ENCODE results near the gene NTNG2.

NTNG2 gene

DNA sequence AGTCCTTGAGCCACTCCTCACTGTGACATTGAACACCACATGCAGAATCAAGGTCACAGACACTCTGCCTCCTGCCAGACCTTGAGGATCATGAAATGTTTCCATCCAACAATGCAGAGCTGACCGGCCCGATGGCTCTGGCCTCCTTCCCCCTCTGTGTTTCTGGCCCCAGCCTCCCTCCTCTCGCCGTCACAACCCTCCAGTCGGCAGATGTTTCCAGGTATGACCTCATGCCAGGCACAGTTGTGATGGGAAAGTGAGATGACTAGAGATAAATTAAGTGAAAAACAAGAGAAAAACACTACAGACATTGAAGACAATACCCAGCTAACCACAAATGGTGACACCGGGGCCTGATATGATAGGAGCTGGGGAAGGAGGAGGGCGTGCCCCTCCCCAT, 9.8 kb downstream of the NTNG2 start:
- no peak for DNase-seq (ENCODE audit: low spot score)

- no peak for DNase-seq (ENCODE audit: low spot score)
Measured at GRCh38 chr9:132172185-132172584, 10.3 kb downstream of the NTNG2 start.

DNA sequence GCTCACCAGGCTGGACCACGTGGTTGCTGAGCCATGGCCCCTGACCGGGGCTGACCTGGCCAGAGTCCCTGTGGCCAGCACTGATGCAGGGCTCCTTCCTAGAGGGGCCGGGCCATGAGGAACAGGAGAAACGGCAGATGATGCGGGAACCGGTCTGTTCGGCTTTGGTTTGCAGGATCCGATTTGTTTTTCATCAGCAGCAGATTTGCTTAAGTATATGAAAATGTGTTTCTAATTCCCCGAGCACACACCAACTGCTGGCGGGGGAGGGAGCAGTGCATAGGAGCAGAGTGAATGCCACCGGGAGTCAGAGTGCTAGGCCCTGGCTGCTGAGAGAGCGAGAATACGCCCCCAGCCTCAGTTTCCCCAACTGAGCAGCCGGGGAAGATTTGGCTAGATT, 13.6 kb downstream of the NTNG2 start:
- DNase-seq (ENCODE audit: low spot score) = no peak

DNA sequence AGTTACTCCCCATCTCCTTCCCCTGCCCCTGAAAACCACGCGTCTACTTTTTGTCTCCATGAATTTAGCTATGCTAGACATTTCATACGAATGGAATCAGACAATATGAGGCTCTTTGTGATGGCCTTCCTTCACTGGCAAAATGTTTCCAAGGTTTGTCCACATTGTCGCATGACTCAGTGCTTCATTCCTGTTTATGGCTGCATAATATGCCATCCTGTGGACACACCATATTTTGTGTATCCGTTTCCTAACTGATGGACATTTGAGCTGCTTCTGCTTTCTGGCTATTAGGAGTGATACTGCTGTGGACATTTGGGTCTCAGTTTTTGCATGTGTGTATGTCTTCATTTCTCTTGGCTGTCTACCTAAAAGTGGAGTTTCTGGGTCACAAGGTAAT, 14.5 kb downstream of the NTNG2 start:
- DNase-seq (ENCODE audit: low spot score) = no peak

DNA sequence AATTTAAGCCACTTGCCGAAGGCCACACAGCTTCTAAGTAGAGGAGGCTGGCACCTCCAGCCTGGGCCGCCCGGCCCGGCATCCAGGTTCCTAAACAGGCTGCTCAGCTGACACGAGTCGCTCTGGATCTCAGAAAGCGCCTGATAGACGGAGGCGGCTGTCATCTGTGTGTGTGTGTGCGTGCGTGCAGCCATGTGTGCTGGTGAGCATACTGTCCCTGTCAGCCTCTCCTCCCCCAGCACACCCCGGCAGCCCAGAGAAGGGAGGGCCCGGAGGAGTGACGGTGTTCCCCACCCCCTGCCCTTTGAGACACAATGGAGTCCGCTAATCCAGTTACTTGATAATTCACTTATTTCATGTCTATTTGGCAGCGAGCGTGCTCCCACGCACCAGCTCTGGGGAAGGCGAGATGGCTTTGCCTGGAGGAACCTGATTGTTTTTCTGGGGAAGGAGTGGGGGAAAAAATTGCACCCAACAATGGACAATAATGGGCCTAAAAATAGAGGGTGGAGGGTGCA, 20.0 kb downstream of the NTNG2 start:
- DNase-seq (ENCODE audit: low spot score) = no peak

GRCh38 chr9:132182314-132183091, 20.6 kb downstream of the NTNG2 start:
- DNase-seq (ENCODE audit: low spot score) = no peak

- DNase-seq (ENCODE audit: low spot score) = no peak
Measured at GRCh38 chr9:132183134-132183533, 21.3 kb downstream of the NTNG2 start.

- DNase-seq (ENCODE audit: low spot score) = no peak
Measured at GRCh38 chr9:132183715-132184114, 21.9 kb downstream of the NTNG2 start.

DNA sequence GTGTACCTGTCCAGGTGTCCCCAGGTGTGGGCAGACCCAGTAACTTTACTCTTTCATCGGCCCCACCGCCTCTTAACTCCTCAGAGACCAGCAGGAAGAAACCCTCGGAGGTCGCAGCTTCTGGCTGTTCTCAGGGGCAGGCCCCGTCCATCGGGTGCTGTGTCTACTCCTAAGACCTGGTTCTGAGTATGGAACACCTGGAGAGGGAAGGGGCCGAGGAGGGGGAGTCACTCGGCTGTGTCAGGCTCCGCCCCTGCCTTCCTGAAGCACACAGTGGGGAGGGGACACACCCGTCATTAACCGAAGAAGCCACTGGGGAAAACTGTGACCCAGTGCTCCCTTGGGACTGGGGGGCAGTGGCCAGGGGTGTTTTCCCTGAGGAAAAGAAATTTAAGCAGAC, 22.3 kb downstream of the NTNG2 start:
- DNase-seq (ENCODE audit: low spot score) = no peak

- no peak for DNase-seq (ENCODE audit: low spot score)
Measured at GRCh38 chr9:132185073-132186009, 23.5 kb downstream of the NTNG2 start.

- no peak for DNase-seq (ENCODE audit: low spot score)
Measured at GRCh38 chr9:132187121-132187620, 25.3 kb downstream of the NTNG2 start.

GRCh38 chr9:132190966-132191365, 29.1 kb downstream of the NTNG2 start:
- no peak for DNase-seq (ENCODE audit: low spot score)

- DNase-seq (ENCODE audit: low spot score) = no peak
Measured at GRCh38 chr9:132192728-132193127, 30.9 kb downstream of the NTNG2 start.

- no peak for DNase-seq (ENCODE audit: low spot score)
Measured at GRCh38 chr9:132193227-132194124, 31.6 kb downstream of the NTNG2 start.

DNA sequence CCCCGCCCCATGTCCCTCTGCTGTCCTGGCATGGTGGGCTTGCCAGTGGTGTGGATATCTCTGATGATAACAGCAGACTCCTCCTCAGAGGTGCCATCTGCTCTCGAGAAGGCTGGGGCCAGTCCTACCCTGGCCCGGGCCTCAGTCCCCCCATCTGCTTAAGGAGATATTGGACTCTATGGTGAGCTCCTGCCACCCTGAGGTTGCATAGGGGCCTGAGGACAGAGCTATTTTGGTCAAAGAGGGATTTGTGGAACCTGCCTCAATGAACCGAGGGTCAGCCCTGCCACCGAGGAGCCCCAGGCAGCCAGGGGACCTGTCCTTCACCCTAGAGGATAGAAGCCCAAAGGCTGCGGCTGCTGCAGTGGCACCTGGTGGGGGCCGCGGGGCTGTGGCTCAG, 32.6 kb downstream of the NTNG2 start:
- DNase-seq (ENCODE audit: low spot score) = no peak

GRCh38 chr9:132197315-132197714, 35.5 kb downstream of the NTNG2 start:
- DNase-seq (ENCODE audit: low spot score) = no peak

- no peak for DNase-seq (ENCODE audit: low spot score)
Measured at GRCh38 chr9:132197856-132198550, 36.1 kb downstream of the NTNG2 start.

DNA sequence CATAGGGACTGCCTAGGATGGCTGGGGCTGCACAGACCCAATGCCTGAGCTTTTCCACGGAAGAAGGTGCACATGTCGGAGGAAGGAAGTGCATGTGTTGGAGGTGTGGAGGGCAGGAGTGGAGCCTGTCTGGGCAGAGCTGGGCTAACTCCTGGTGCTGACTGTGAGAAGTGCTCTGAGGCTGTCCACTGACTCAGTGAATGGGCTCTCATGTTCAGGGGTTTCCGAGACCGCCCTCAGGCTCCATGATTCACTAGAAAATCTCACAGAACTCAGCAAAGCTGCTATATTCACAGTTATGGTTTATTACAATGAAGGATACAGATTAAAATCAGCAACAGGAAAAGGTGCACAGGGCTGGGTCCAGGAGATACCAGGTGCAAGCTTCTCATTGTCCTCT, 37.2 kb downstream of the NTNG2 start:
- DNase-seq (ENCODE audit: low spot score) = no peak

DNA sequence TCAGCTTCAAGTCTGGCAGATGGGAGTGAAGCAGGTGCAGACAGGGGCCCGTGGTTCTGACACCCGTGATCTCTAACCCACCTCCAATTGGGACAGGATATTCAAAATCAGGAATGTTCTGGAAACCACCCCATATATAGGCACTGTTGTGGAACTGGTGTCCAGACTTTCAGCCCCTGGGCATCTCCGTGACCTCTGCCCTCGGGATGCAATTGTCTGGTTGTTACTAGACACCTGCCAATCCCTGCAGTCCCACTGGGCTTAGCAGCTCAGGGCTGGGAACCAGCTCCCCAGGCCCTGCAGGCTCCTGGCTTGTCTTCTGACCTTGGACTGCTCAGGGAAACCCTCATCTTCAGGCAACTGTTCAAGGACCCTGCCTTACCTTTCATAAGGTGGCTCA, 38.8 kb downstream of the NTNG2 start:
- no peak for DNase-seq (ENCODE audit: low spot score)

DNA sequence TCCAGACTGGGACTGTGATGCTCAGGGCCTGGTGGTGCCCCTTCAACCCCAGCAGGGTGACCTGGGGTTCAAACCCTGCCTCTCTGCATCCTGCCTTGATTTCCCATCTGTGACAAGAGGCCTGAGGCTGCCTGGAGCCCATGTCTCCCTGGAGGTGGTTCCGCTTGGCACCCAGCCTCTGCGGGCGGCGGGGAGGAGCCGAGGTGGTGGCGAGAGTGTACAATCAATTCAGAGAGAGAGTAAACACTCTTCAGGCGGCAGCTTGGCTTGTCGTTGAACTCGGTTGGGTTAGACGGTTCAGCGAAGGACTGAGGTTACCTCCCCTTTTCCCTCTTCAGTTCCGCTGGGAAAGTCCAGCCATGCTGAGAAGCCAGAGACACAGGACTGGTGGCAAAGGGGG, 39.3 kb downstream of the NTNG2 start:
- no peak for DNase-seq (ENCODE audit: low spot score)
